Brain microvascular endothelial cell (primary cell): ENCODE measurements around the gene IQCN.

Experiments used
- DNase-seq: peaks from one replicate; pipeline ENCODE4 v3.0.0-alpha.2; 2020
- H3K27ac ChIP-seq: fragments of 250-450 bp; sonication (Bioruptor Pico); 2 replicates; pipeline ENCODE4 v1.5.1; 2020; ENCODE audit warnings: mild to moderate bottlenecking, moderate library complexity
- H3K27me3 ChIP-seq: fragments of 250-450 bp; sonication (Bioruptor Pico); replicated peaks from 2 replicates; pipeline ENCODE4 v1.5.1; 2020; ENCODE audit warnings: mild to moderate bottlenecking
- H3K36me3 ChIP-seq: fragments of 250-450 bp; sonication (Bioruptor Pico); replicated peaks from 2 replicates; pipeline ENCODE4 v1.5.1; 2020; ENCODE audit warnings: mild to moderate bottlenecking
- H3K4me3 ChIP-seq: 2 replicates; pipeline ENCODE4 v1.5.1; 2011; ENCODE audit warnings: low read depth, mild to moderate bottlenecking, control low read depth, low read length, moderate library complexity
- CTCF ChIP-seq: IDR thresholded peaks from 2 replicates; pipeline ENCODE4 v1.5.1; 2011; ENCODE audit warnings: low read depth, mild to moderate bottlenecking, moderate library complexity, low read length, control low read depth, inconsistent platforms; ENCODE audit errors: missing control alignments
- in situ Hi-C: cut with HindIII; loops from 2 replicates; pipeline ENCODE4 v1.10.0; 2017; ENCODE audit warnings: low sequenced_read_pairs, low pct_ligation_motif_present

Gene IQCN

GRCh38 chr19:18266771-18267686, 7.2 kb downstream of the IQCN start:
- no peak overlapping the region for H3K4me3 ChIP-seq
- H3K36me3 ChIP-seq, result peaks cover 2% of the 10 kb centered on the region
- H3K27me3 ChIP-seq, result no peaks in the 10 kb centered on the region
- no peak for DNase-seq
- in situ Hi-C loops, result no loop called here
- TF ChIP-seq CTCF, result no peak
- H3K27ac ChIP-seq, result no peak overlapping the region

GRCh38 chr19:18265582-18265981, 8.7 kb downstream of the IQCN start:
- Histone ChIP-seq H3K27me3 (no peaks in the 10 kb centered on the region), H3K27ac (no peak overlapping the region), H3K4me3 (no peak overlapping the region), H3K36me3 (peaks cover 2% of the 10 kb centered on the region)
- DNase-seq, result no peak
- in situ Hi-C loops, result no loop called here
- no peak for TF ChIP-seq CTCF

GRCh38 chr19:18264971-18265540, 9.2 kb downstream of the IQCN start:
- Histone ChIP-seq H3K27me3 (no peaks in the 10 kb centered on the region), H3K4me3 (no peak overlapping the region), H3K27ac (no peak overlapping the region), H3K36me3 (peaks cover 2% of the 10 kb centered on the region)
- DNase-seq, result no peak
- in situ Hi-C loops, result no loop called here
- no peak for TF ChIP-seq CTCF

GRCh38 chr19:18264137-18264854, 10.0 kb downstream of the IQCN start:
- in situ Hi-C loops, result no loop called here
- no peak for TF ChIP-seq CTCF
- no peak overlapping the region for H3K27ac ChIP-seq
- peaks cover 2% of the 10 kb centered on the region for H3K36me3 ChIP-seq
- no peaks in the 10 kb centered on the region for H3K27me3 ChIP-seq
- no peak overlapping the region for H3K4me3 ChIP-seq
- DNase-seq, result no peak

- TF ChIP-seq CTCF, result no peak
- in situ Hi-C loops, result no loop called here
- Histone ChIP-seq H3K27ac (no peak overlapping the region), H3K4me3 (no peak overlapping the region), H3K36me3 (peaks cover 2% of the 10 kb centered on the region), H3K27me3 (no peaks in the 10 kb centered on the region)
- no peak for DNase-seq
These were observed 10.7 kb downstream of the IQCN start for GRCh38 chr19:18263324-18264136.
